Middle frontal gyrus (tissue), 1 donor: ENCODE data around the gene VANGL1.

Experiments used
- DNase-seq: peaks from one replicate; pipeline ENCODE4 v3.0.0-alpha.2; 2015; ENCODE audit warnings: low spot score; ENCODE audit errors: extremely low spot score

Gene VANGL1

DNA sequence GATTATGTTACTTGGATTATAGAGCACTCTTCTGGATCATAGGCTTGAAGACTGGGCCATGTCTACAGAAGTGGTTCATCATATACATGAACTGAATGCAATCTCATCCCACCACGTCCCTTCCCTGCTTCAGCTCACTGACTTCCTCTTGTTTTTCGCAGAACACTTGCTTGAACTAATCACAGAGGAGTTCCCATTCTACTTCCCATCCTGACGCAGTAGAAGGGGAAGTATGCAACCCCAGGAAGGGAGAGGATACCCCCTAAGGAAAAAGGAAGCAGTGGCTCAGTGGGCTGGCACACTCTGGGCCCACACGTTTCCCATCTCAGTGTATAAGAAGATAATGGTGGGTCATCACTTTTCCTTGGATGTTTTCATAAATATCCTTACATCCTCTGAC is 90.5 kb downstream of the VANGL1 start:
- no peak for DNase-seq

DNA sequence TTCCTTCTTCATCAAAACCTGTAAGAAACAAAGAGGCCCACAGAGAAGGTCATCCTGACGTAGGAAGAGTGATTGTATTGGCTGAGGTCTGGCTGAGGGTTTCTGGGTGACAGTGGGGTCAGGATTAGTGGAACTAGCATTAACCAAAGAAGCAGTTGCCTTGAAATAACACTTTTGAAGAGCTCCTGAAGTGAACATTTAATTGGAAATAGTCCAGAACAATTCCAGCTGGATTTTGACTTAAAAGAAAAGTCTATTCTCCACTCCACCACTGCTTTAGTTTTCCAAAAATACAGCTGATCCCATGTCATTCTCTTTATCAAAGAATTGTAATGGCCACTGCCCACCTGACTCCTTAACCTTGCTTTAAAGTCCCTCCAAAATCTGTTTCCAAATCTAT is 99.0 kb downstream of the VANGL1 start:
- DNase-seq, result no peak

DNA sequence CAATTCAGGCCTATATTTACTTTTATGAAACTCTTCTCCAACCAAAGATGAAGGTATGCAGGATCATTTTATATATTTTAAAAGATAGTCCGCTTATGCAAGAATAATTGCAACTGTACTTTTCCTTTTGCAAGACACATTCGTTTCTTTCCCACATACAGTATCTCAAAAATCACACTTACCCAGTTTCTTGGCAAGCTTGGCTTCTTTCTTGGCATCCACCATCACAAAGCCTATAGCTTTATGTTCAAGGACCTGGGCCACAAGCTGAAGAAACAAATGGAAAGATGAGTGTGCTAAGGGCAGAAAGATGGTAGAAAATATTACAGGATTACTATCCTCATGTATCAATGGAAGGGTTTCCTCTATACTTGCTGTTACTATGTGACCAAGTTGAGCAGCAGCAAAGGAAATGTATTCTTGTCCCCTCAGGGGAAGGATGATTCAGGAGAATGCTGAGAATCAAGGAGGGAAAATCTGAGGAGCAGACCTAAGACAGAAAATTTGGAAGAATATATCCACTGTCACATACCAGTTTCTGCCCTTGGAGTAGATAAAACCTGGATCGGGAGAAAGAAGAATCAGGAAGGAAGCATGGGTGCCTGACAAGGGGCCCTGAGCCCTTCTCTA is 103.0 kb downstream of the VANGL1 start:
- DNase-seq, result no peak

DNA sequence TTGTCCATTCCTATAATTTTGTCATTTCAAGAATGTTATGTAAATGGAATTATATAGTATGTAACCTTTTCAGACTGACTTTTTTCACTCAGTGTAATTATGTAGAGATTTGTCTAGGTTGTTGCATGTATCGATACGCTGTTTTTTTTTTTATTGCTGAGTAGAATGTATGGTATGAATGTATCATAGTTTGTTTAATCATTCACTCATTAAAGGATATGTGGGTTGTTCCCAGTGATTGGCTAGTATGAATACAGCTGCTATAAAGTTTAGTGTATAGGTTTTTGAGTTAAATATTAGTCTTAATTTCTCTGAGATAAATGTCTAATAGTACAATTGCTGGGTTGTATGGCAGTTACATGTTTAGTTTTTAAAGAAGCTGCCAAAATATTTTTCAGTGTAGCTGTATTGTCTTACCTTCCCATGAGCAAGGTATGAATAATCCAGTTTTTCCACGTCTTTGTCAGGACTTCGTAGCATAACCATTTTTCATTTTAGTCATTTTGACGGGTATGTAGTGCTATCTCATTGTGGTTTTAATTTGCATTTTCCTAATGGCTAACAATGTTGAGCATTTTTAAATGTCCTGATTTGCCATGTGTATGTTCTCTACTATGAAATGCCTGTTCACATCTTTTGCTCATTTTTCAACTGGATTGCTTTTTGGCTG is 104.4 kb downstream of the VANGL1 start:
- no peak for DNase-seq
